Omental fat pad (tissue), 4 donors: Measurements from ENCODE around the gene DSG2. TPM values are rescaled to one million over a fixed set of nuclear protein-coding genes. Genes with fewer than 3 reads are reported as not detected.
"Not testable (repeated sequence)": the region's sequence is repeated elsewhere in the genome, so short reads cannot be mapped to it uniquely, and the experiment has no call there.

Experiments used
- ATAC-seq: fragments of 150-250 bp; one replicate; pipeline ENCODE4 v1.9.1; 2016; ENCODE audit warnings: mild to moderate bottlenecking, moderate library complexity; ENCODE audit not compliant: low FRiP score
- DNase-seq: peaks from one replicate; pipeline ENCODE4 v3.0.0-alpha.2; 2019; ENCODE audit warnings: low spot score
- CTCF ChIP-seq, 3 donors: fragments of 450-650 bp; IDR thresholded peaks; one replicate each; pipeline ENCODE4 v1.5.1; 2016 to 2017; ENCODE audit warnings: antibody characterized with exemption in 3 of 3, mild to moderate bottlenecking in 3 of 3, moderate library complexity in 2 of 3
- total RNA-seq, 4 donors: library from RNA; depleted of rRNA; stranded (reverse); fragments of >200 nt; gene quantifications; one replicate each; pipeline ENCODE4 v1.1.0, GENCODE V29; 2016

Gene DSG2
- total RNA-seq, 4 donors from 2014 or later: 33.5 to 75.2 (median 42.2) TPM

DNA sequence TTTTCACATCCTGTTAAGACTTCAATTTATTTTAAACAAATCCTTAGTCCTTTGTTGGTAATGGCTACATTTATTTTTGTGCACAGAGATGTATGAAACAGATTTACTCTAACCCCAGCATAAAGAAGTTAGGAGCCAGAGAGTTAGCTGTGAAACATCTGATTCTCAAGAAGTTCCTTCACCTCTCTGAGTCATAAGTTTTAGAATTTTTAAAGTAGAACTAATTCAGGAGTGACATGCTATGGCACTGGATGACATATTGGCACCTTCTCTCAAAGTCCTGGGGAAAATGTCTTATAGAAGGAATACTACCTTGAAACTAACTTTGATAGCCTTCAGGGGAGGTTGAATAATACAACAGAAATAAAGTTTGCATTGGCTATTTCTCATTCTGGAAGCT lies 6.4 kb upstream of the DSG2 start:
- DNase-seq: no peak
- ATAC-seq: no peak
- no peak for TF ChIP-seq CTCF (IDR thresholded peaks at IDR 0.05)

DNA sequence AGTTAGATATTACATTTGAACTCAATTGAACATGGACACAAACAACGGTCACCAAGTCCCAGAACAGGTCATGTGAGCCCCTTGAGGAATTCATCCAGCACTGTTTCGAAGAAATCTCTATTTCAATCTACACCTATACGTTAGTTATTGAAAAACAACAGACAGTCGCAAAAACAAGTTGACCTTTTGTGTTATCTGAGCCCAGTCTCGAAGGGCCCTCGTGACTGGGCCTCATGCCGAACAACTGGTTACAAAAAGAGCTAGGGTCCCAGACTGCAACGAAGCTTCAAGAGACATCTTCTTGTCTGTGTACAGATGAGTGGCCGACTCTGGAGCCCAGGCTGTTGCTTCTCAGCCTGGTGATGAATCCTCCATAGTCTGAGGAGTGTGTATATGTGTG lies 5.3 kb upstream of the DSG2 start:
- no peak for TF ChIP-seq CTCF (IDR thresholded peaks at IDR 0.05)
- DNase-seq (no peak), ATAC-seq (no peak)

DNA sequence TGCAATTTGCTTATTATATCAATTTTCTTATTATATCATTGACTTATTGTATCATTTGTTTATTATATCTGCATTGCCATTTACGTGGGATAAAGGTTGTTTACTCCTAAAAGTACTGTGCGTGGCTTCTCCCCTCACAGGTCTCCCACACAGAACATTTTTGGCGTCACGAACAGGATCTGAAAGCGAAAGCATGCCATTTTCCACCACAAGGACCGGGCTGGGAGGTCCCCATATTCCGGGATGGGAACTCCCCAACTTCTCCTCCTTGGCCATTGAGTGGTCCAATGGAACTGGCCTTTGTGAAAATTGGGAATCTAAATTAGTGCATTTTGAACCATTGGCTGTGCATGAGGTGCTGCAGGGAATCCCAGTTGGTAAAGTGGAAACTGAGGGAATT lies 4.8 kb upstream of the DSG2 start:
- ATAC-seq (no peak), DNase-seq (no peak)
- TF ChIP-seq CTCF (IDR thresholded peaks at IDR 0.05): no peak

GRCh38 chr18:31493941-31494340 lies 4.0 kb upstream of the DSG2 start:
- no peak for TF ChIP-seq CTCF (IDR thresholded peaks at IDR 0.05)
- no peak for ATAC-seq
- DNase-seq: no peak

- ATAC-seq, DNase-seq: not testable (repeated sequence)
Measured at GRCh38 chr18:31494705-31495244, 3.2 kb upstream of the DSG2 start.

DNA sequence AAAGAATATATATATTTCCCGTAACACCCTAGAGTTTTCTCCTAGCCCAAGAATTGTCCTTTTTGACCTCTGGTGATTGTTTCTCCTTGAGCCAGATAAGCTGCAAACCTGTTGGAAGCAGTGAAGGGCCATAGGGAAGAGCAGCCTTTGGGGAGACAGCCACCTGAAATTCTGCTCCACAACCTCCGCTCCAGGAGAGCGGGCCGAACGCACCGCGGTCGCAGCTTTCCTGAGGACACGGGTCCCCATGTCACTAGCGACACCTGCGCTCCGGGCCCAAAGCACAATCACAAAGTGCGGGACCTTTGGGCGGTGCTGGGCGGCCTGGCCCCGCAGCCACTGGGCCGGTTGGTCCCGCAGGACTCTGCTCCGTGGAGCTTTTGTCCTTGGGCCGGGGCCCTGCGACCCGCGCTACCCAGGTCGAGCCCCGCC lies 557 bp upstream of the DSG2 start:
- no peak for TF ChIP-seq CTCF (IDR thresholded peaks at IDR 0.05)
- DNase-seq (no peak), ATAC-seq (no peak)

GRCh38 chr18:31498574-31499524 lies 872 bp downstream of the DSG2 start:
- no peak for TF ChIP-seq CTCF (IDR thresholded peaks at IDR 0.05)
- no peak for DNase-seq
- no peak for ATAC-seq
